ENCODE measurements around the gene SOCS2.

SOCS2 gene

GRCh38 chr12:93597608-93598007 lies 25.1 kb downstream of the SOCS2 start:
- H3K27ac ChIP-seq, result no peak overlapping the region
- TF ChIP-seq, protein P1, sequence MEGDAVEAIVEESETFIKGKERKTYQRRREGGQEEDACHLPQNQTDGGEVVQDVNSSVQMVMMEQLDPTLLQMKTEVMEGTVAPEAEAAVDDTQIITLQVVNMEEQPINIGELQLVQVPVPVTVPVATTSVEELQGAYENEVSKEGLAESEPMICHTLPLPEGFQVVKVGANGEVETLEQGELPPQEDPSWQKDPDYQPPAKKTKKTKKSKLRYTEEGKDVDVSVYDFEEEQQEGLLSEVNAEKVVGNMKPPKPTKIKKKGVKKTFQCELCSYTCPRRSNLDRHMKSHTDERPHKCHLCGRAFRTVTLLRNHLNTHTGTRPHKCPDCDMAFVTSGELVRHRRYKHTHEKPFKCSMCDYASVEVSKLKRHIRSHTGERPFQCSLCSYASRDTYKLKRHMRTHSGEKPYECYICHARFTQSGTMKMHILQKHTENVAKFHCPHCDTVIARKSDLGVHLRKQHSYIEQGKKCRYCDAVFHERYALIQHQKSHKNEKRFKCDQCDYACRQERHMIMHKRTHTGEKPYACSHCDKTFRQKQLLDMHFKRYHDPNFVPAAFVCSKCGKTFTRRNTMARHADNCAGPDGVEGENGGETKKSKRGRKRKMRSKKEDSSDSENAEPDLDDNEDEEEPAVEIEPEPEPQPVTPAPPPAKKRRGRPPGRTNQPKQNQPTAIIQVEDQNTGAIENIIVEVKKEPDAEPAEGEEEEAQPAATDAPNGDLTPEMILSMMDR (conservative IDR thresholded peaks at IDR 0.05), result no peak

- no peak overlapping the region for H3K27ac ChIP-seq
- TF ChIP-seq, protein P1 (conservative IDR thresholded peaks at IDR 0.05), result no peak
These were observed 26.7 kb downstream of the SOCS2 start for GRCh38 chr12:93599192-93599591.

DNA sequence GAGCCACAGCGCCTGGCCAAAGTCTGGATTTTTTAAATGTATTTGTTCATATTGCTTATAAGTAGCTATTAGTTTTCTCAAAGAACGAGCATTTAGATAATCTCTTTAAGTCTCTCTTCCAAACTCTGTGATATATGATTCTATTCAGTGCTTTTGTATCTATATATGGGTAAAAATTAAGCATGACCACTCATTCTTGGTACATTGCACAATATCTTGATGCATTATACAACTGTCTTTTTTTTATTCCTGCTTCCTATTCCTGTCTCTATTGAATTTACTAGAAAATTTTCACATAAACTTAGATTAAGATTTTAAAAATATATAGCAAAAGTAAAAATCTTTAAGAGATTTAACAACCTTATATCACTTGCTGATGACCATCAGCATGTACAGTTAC lies 29.1 kb downstream of the SOCS2 start:
- TF ChIP-seq, protein P1 (conservative IDR thresholded peaks at IDR 0.05), result no peak
- no peak overlapping the region for H3K27ac ChIP-seq

DNA sequence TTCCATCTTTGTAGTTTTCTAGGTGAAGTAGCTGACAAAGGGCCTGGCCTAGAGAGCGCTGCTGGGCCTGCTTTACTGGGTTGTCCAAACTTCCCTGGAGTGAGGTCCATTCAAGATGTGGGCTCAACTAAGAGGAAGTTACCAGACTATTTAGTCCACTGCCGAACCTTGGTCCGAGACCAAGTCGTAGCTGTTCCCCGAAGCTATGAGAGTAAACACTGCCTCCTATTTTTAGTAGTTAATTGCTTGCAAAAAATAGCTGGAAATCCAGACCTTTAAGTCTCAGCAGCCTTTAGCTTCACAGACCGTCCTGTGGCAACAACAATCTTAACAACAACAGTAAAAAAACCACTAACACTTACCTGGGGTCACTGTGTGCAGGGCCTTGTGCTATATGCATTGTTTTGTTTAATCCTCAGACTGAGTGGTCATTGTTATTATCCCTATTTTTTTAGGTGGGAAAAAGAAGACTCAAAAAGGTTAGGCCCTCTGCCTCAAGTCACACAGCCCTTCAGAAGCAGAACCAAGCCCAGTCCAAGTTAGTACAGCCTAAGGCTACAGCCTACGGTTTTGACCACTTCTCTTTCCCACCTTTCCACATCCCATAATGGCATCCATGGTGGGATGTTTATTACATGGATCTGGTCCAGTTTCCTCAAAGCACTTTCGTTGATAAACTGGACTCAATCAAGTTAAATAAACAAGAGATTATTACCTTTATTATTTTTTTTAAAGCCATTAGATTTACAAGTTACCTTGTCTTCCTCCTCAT lies 30.6 kb downstream of the SOCS2 start:
- TF ChIP-seq, protein P1 (conservative IDR thresholded peaks at IDR 0.05), result no peak
- H3K27ac ChIP-seq, result no peak overlapping the region

- no peak overlapping the region for H3K27ac ChIP-seq
- TF ChIP-seq, protein P1 (conservative IDR thresholded peaks at IDR 0.05), result no peak
These were observed 31.3 kb downstream of the SOCS2 start for GRCh38 chr12:93603762-93604161.

DNA sequence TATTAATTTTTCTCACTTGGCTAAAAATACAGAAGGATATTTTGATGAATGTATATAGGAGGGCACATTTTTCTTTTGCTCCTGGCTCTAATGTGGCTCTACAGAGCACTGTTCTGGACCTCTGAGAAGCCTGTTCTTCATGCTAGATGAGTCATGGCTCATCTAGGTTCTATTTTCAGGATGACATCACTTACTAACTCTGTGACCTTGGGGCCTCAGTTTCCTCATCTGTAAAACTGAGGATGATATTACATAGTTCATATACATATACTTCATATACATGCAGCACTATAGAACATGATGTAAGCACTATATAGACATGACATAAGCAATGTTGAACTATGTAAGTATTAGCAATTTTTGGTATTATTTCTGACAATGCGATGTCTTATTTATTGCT lies 35.8 kb downstream of the SOCS2 start:
- TF ChIP-seq, protein P1 (conservative IDR thresholded peaks at IDR 0.05), result no peak

DNA sequence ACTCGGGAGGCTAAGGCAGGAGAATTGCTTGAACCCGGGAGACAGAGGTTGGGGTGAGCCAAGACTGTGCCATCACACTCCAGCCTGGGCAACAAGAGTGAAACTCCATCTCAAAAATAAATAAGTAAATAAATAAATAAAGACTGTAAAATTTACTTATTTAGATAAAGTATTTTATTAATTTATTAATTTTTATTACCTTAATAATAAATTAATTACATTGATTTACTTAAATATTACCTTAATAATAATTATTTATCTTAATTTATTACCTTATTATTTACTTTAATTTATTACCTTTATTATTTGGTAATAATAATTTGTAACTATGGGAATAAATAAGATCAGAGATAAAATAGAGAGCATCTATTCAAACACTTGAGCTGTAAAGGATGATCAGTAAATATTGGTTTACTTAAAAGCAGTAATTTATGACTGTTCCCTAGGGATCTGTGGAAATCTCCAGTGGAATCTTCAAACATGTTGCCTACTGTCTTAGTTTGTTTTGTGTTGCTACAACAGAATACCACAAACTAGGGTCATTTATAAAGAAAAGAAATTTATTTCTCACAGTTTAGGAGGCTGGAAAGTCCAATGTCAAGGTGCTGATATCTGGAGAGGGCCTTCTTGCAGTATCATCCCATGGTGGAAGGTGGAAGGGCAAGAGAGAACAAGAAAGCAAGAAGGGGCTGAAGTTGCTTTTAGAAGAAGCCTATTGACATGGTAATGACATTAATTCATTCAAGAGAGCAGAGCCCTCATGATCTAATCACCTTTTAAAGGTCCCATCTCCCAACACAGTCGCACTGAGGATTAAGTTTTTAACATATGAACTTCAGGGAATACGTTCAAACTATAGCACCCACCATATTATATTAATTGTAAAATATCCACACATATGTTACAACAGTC lies 37.1 kb downstream of the SOCS2 start:
- TF ChIP-seq, protein P1 (conservative IDR thresholded peaks at IDR 0.05), result no peak
- no peak overlapping the region for H3K27ac ChIP-seq

More for the DNA sequence above, 35.8 kb downstream of the SOCS2 start:
- no peak overlapping the region for H3K27ac ChIP-seq
